Measurements from ENCODE around the gene CNNM3. TPM values are rescaled to one million over a fixed set of nuclear protein-coding genes. Genes with fewer than 3 reads are reported as not detected.

The CNNM3 gene
- total RNA-seq: 10 to 100 TPM; 17.9 to 22.0 TPM

GRCh38 chr2:96816127-96816835 lies at the start of gene CNNM3:
Gene CNNM3 (plus strand): TSS chr2:96816268. CDS start chr2:96816278, 10 bp downstream.
- H3K4me1 Mint-ChIP-seq: peaks cover 38% of the 10 kb centered on the region
- H3K4me3 Mint-ChIP-seq: peak within 1 kb of the TSS; percentile 85
- H3K27ac Mint-ChIP-seq: peak within 1 kb of the TSS; percentile 67
- H3K27me3 Mint-ChIP-seq: no peaks in the 10 kb centered on the region
- peaks cover 30% of the 10 kb centered on the region for H3K36me3 Mint-ChIP-seq (ENCODE audit: low read depth)
- peak; percentile 94 for ATAC-seq (replicated peaks)
- H3K9me3 Mint-ChIP-seq: no peaks in the 10 kb centered on the region

GRCh38 chr2:96767135-96767871 lies 48.8 kb upstream of the CNNM3 start:
- Mint-ChIP-seq H3K27ac (no peak overlapping the region), H3K4me1 (peaks cover 23% of the 10 kb centered on the region), H3K36me3 (ENCODE audit: low read depth) (no peaks in the 10 kb centered on the region), H3K4me3 (no peak overlapping the region), H3K9me3 (no peaks in the 10 kb centered on the region), H3K27me3 (no peaks in the 10 kb centered on the region)
- no peak for ATAC-seq (replicated peaks)

- ATAC-seq (replicated peaks): no peak
- H3K4me3 Mint-ChIP-seq: no peak overlapping the region
- peaks cover 24% of the 10 kb centered on the region for H3K4me1 Mint-ChIP-seq
- no peaks in the 10 kb centered on the region for H3K36me3 Mint-ChIP-seq (ENCODE audit: low read depth)
- H3K27ac Mint-ChIP-seq: no peak overlapping the region
- H3K9me3 Mint-ChIP-seq: no peaks in the 10 kb centered on the region
- H3K27me3 Mint-ChIP-seq: no peaks in the 10 kb centered on the region
Measured at GRCh38 chr2:96768083-96768561, 47.9 kb upstream of the CNNM3 start.

- H3K36me3 Mint-ChIP-seq (ENCODE audit: low read depth): no peaks in the 10 kb centered on the region
- no peak overlapping the region for H3K4me3 Mint-ChIP-seq
- peaks cover 18% of the 10 kb centered on the region for H3K4me1 Mint-ChIP-seq
- ATAC-seq (replicated peaks): no peak
- H3K27ac Mint-ChIP-seq: no peak overlapping the region
- H3K9me3 Mint-ChIP-seq: no peaks in the 10 kb centered on the region
- H3K27me3 Mint-ChIP-seq: no peaks in the 10 kb centered on the region
Measured at GRCh38 chr2:96769814-96770213, 46.3 kb upstream of the CNNM3 start.

- no peak for ATAC-seq (replicated peaks)
- no peak overlapping the region for H3K4me3 Mint-ChIP-seq
- H3K27me3 Mint-ChIP-seq: no peaks in the 10 kb centered on the region
- no peaks in the 10 kb centered on the region for H3K36me3 Mint-ChIP-seq (ENCODE audit: low read depth)
- no peaks in the 10 kb centered on the region for H3K9me3 Mint-ChIP-seq
- H3K27ac Mint-ChIP-seq: no peak overlapping the region
- H3K4me1 Mint-ChIP-seq: peaks cover 18% of the 10 kb centered on the region
Measured at GRCh38 chr2:96770442-96771202, 45.4 kb upstream of the CNNM3 start.

- Mint-ChIP-seq H3K4me3 (peak overlapping the region; percentile 30), H3K4me1 (peaks cover 13% of the 10 kb centered on the region), H3K9me3 (no peaks in the 10 kb centered on the region), H3K36me3 (ENCODE audit: low read depth) (no peaks in the 10 kb centered on the region), H3K27me3 (no peaks in the 10 kb centered on the region), H3K27ac (peak overlapping the region; percentile 53)
- no peak for ATAC-seq (replicated peaks)
Measured at GRCh38 chr2:96771796-96772618, 44.1 kb upstream of the CNNM3 start.

GRCh38 chr2:96772903-96773671 lies 43.0 kb upstream of the CNNM3 start:
- Mint-ChIP-seq H3K27ac (peak overlapping the region; percentile 4), H3K4me3 (peak overlapping the region; percentile 30), H3K27me3 (no peaks in the 10 kb centered on the region), H3K4me1 (peaks cover 13% of the 10 kb centered on the region), H3K9me3 (no peaks in the 10 kb centered on the region), H3K36me3 (ENCODE audit: low read depth) (no peaks in the 10 kb centered on the region)
- ATAC-seq (replicated peaks): peak; percentile 86

GRCh38 chr2:96773922-96774321 lies 42.1 kb upstream of the CNNM3 start:
- Mint-ChIP-seq H3K9me3 (no peaks in the 10 kb centered on the region), H3K27ac (no peak overlapping the region), H3K4me3 (peak overlapping the region; percentile 30), H3K36me3 (ENCODE audit: low read depth) (no peaks in the 10 kb centered on the region), H3K27me3 (no peaks in the 10 kb centered on the region), H3K4me1 (peaks cover 13% of the 10 kb centered on the region)
- peak; percentile 32 for ATAC-seq (replicated peaks)

- no peak for ATAC-seq (replicated peaks)
- Mint-ChIP-seq H3K36me3 (ENCODE audit: low read depth) (no peaks in the 10 kb centered on the region), H3K27ac (no peak overlapping the region), H3K9me3 (no peaks in the 10 kb centered on the region), H3K4me1 (peaks cover 13% of the 10 kb centered on the region), H3K4me3 (no peak overlapping the region), H3K27me3 (no peaks in the 10 kb centered on the region)
Measured at GRCh38 chr2:96775160-96775559, 40.9 kb upstream of the CNNM3 start.

GRCh38 chr2:96783388-96783787 lies 32.7 kb upstream of the CNNM3 start:
- no peak for ATAC-seq (replicated peaks)
- Mint-ChIP-seq H3K36me3 (ENCODE audit: low read depth) (no peaks in the 10 kb centered on the region), H3K4me1 (peaks cover 4% of the 10 kb centered on the region), H3K9me3 (no peaks in the 10 kb centered on the region), H3K27ac (no peak overlapping the region), H3K27me3 (no peaks in the 10 kb centered on the region), H3K4me3 (no peak overlapping the region)

- no peaks in the 10 kb centered on the region for H3K9me3 Mint-ChIP-seq
- no peak for ATAC-seq (replicated peaks)
- H3K27me3 Mint-ChIP-seq: no peaks in the 10 kb centered on the region
- no peaks in the 10 kb centered on the region for H3K36me3 Mint-ChIP-seq (ENCODE audit: low read depth)
- no peak overlapping the region for H3K27ac Mint-ChIP-seq
- H3K4me3 Mint-ChIP-seq: no peak overlapping the region
- peaks cover 8% of the 10 kb centered on the region for H3K4me1 Mint-ChIP-seq
Measured at GRCh38 chr2:96787411-96787810, 28.7 kb upstream of the CNNM3 start.

GRCh38 chr2:96788442-96789244 lies 27.4 kb upstream of the CNNM3 start:
- H3K27me3 Mint-ChIP-seq: no peaks in the 10 kb centered on the region
- peak overlapping the region; percentile 25 for H3K27ac Mint-ChIP-seq
- no peaks in the 10 kb centered on the region for H3K9me3 Mint-ChIP-seq
- no peaks in the 10 kb centered on the region for H3K36me3 Mint-ChIP-seq (ENCODE audit: low read depth)
- no peak for ATAC-seq (replicated peaks)
- H3K4me1 Mint-ChIP-seq: peaks cover 8% of the 10 kb centered on the region
- no peak overlapping the region for H3K4me3 Mint-ChIP-seq

- H3K4me3 Mint-ChIP-seq: no peak overlapping the region
- no peaks in the 10 kb centered on the region for H3K9me3 Mint-ChIP-seq
- H3K4me1 Mint-ChIP-seq: peaks cover 8% of the 10 kb centered on the region
- no peaks in the 10 kb centered on the region for H3K36me3 Mint-ChIP-seq (ENCODE audit: low read depth)
- peak overlapping the region; percentile 25 for H3K27ac Mint-ChIP-seq
- ATAC-seq (replicated peaks): no peak
- H3K27me3 Mint-ChIP-seq: no peaks in the 10 kb centered on the region
Measured at GRCh38 chr2:96789245-96789617, 26.8 kb upstream of the CNNM3 start.
